PFSK-1 (cell line): ENCODE data around the gene CTNNA3.

ENCODE experiments used
- FOXP2 ChIP-seq: optimal IDR thresholded peaks from 2 replicates; pipeline ENCODE3; 2011; ENCODE audit warnings: borderline replicate concordance, control low read depth, inconsistent platforms; ENCODE audit not compliant: insufficient read depth; ENCODE audit errors: extremely low read length, extremely low read depth
- POLR2AphosphoS5 ChIP-seq: IDR thresholded peaks from 2 replicates; pipeline ENCODE4 v1.6.1; 2012; ENCODE audit warnings: low read depth, mild to moderate bottlenecking, control low read depth, low read length, moderate library complexity
- REST ChIP-seq, 2 experiments: IDR thresholded peaks; 2 replicates each; pipeline versions ENCODE4 v1.6.1 to v1.8.0; 2011 to 2012; ENCODE audit warnings: low read depth in 2 of 2, low read length in 2 of 2, control low read depth in 1 of 2, inconsistent platforms in 1 of 2, mild to moderate bottlenecking in 1 of 2, moderate library complexity in 1 of 2; ENCODE audit not compliant: insufficient read depth in 1 of 2
- SIN3A ChIP-seq: IDR thresholded peaks from 2 replicates; pipeline ENCODE4 v1.6.1; 2012; ENCODE audit warnings: mild to moderate bottlenecking, low read length, moderate library complexity, borderline replicate concordance; ENCODE audit not compliant: insufficient read depth
- TAF1 ChIP-seq: IDR thresholded peaks from 2 replicates; pipeline ENCODE4 v1.6.1; 2012; ENCODE audit warnings: low read length, control low read depth, borderline replicate concordance; ENCODE audit not compliant: insufficient read depth

Gene CTNNA3

DNA sequence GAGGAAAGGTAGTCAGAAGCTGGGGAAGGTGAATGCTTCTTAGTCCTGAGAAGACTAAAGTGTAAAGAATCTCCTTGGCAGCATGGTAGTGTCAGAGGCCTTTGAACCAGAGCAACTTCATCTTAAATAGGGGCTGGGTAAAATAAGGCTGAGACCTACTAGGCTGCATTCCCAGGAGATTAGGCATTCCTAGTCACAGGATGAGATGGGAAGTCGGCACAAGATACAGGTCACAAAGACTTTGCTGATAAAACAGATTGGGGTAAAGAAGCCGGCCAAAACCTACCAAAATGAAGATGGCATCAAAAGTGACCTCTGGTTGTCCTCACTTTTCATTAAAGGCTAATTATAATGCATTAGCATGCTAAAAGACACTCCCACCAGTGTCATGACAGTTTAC lies 418.6 kb downstream of the CTNNA3 start:
- no peak for TF ChIP-seq TAF1
- no peak for TF ChIP-seq SIN3A
- TF ChIP-seq REST (IDR thresholded peaks at IDR 0.05; ENCODE audit: insufficient read depth in 1 of 2, low read depth in 2 of 2, low read length in 2 of 2) = no peak
- no peak for TF ChIP-seq POLR2AphosphoS5
- TF ChIP-seq FOXP2 = no peak

DNA sequence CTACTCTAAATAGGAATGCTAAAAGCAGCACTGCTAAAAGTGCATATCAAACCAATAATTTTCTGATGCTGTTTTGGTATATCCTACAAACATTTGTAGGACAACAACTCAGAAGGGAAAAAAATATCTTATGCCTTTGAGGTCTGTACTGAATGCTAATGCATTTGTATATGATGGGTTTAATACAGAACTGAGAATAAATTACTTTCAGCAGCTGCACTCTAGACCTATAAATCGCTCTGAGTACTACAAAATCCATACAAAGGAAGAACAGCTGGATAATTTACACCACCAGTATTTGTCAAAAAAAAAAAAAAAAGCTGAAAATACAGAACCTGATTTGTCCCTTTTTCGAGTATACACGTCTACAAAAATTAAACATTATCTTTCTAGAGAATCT lies 426.2 kb downstream of the CTNNA3 start:
- TF ChIP-seq POLR2AphosphoS5 = no peak
- TF ChIP-seq TAF1 = no peak
- TF ChIP-seq REST (IDR thresholded peaks at IDR 0.05; ENCODE audit: insufficient read depth in 1 of 2, low read depth in 2 of 2, low read length in 2 of 2) = no peak
- TF ChIP-seq FOXP2 = no peak
- TF ChIP-seq SIN3A = no peak

- TF ChIP-seq REST (IDR thresholded peaks at IDR 0.05; ENCODE audit: insufficient read depth in 1 of 2, low read depth in 2 of 2, low read length in 2 of 2) (no peak), TAF1 (no peak), POLR2AphosphoS5 (no peak), FOXP2 (no peak), SIN3A (no peak)
These were observed 427.8 kb downstream of the CTNNA3 start for GRCh38 chr10:67268146-67268545.

GRCh38 chr10:67262675-67263074 lies 433.3 kb downstream of the CTNNA3 start:
- no peak for TF ChIP-seq REST (IDR thresholded peaks at IDR 0.05; ENCODE audit: insufficient read depth in 1 of 2, low read depth in 2 of 2, low read length in 2 of 2)
- no peak for TF ChIP-seq FOXP2
- no peak for TF ChIP-seq POLR2AphosphoS5
- TF ChIP-seq TAF1 = no peak
- TF ChIP-seq SIN3A = no peak

- TF ChIP-seq POLR2AphosphoS5 (no peak), FOXP2 (no peak), REST (IDR thresholded peaks at IDR 0.05; ENCODE audit: insufficient read depth in 1 of 2, low read depth in 2 of 2, low read length in 2 of 2) (no peak), SIN3A (no peak), TAF1 (no peak)
These were observed 434.6 kb downstream of the CTNNA3 start for GRCh38 chr10:67261300-67261797.
